ENCODE data around the gene CAMK1D.
"Not testable (repeated sequence)": the region's sequence is repeated elsewhere in the genome, so short reads cannot be mapped to it uniquely, and the experiment has no call there.

CAMK1D gene

GRCh38 chr10:12710594-12711349 lies 361.4 kb downstream of the CAMK1D start:
- DNase-seq (ENCODE audit: extremely low read depth in 1 of 2, low read depth in 1 of 2), result peak; percentile 64 to 76

GRCh38 chr10:12711350-12711708 lies 362.0 kb downstream of the CAMK1D start:
- no peak for DNase-seq (ENCODE audit: extremely low read depth in 1 of 2, low read depth in 1 of 2)

GRCh38 chr10:12712293-12712983 lies 363.1 kb downstream of the CAMK1D start:
- no peak for DNase-seq (ENCODE audit: extremely low read depth in 1 of 2, low read depth in 1 of 2)

- DNase-seq (ENCODE audit: extremely low read depth in 1 of 2, low read depth in 1 of 2), result not testable (repeated sequence)
Measured at GRCh38 chr10:12712984-12713316, 363.6 kb downstream of the CAMK1D start.

- DNase-seq (ENCODE audit: extremely low read depth in 1 of 2, low read depth in 1 of 2), result no peak
Measured at GRCh38 chr10:12716042-12716441, 366.7 kb downstream of the CAMK1D start.

GRCh38 chr10:12717981-12718707 lies 368.8 kb downstream of the CAMK1D start:
- no peak for DNase-seq (ENCODE audit: extremely low read depth in 1 of 2, low read depth in 1 of 2)

- DNase-seq (ENCODE audit: extremely low read depth in 1 of 2, low read depth in 1 of 2), result no peak
Measured at GRCh38 chr10:12719365-12719764, 370.0 kb downstream of the CAMK1D start.

GRCh38 chr10:12720217-12720981 lies 371.1 kb downstream of the CAMK1D start:
- DNase-seq (ENCODE audit: extremely low read depth in 1 of 2, low read depth in 1 of 2), result peak in 1 of 2 donors; percentile 54

GRCh38 chr10:12721334-12721733 lies 372.0 kb downstream of the CAMK1D start:
- DNase-seq (ENCODE audit: extremely low read depth in 1 of 2, low read depth in 1 of 2), result no peak

- DNase-seq (ENCODE audit: extremely low read depth in 1 of 2, low read depth in 1 of 2), result no peak
Measured at GRCh38 chr10:12723220-12723619, 373.9 kb downstream of the CAMK1D start.

GRCh38 chr10:12724807-12725579 lies 375.6 kb downstream of the CAMK1D start:
- no peak for DNase-seq (ENCODE audit: extremely low read depth in 1 of 2, low read depth in 1 of 2)

- DNase-seq (ENCODE audit: extremely low read depth in 1 of 2, low read depth in 1 of 2), result not testable (repeated sequence)
Measured at GRCh38 chr10:12725580-12725888, 376.2 kb downstream of the CAMK1D start.

GRCh38 chr10:12726971-12727831 lies 377.9 kb downstream of the CAMK1D start:
- no peak for DNase-seq (ENCODE audit: extremely low read depth in 1 of 2, low read depth in 1 of 2)

GRCh38 chr10:12727832-12728215 lies 378.5 kb downstream of the CAMK1D start:
- DNase-seq (ENCODE audit: extremely low read depth in 1 of 2, low read depth in 1 of 2), result no peak

GRCh38 chr10:12728494-12728893 lies 379.1 kb downstream of the CAMK1D start:
- no peak for DNase-seq (ENCODE audit: extremely low read depth in 1 of 2, low read depth in 1 of 2)

GRCh38 chr10:12729885-12730284 lies 380.5 kb downstream of the CAMK1D start:
- no peak for DNase-seq (ENCODE audit: extremely low read depth in 1 of 2, low read depth in 1 of 2)

GRCh38 chr10:12730809-12731519 lies 381.6 kb downstream of the CAMK1D start:
- no peak for DNase-seq (ENCODE audit: extremely low read depth in 1 of 2, low read depth in 1 of 2)

- DNase-seq (ENCODE audit: extremely low read depth in 1 of 2, low read depth in 1 of 2), result no peak
Measured at GRCh38 chr10:12733271-12733670, 383.9 kb downstream of the CAMK1D start.

- no peak for DNase-seq (ENCODE audit: extremely low read depth in 1 of 2, low read depth in 1 of 2)
Measured at GRCh38 chr10:12735843-12736462, 386.6 kb downstream of the CAMK1D start.
